Hematopoietic multipotent progenitor cell treated with erythropoietin and hydrocortisone succinate and interleukin-3 and kit ligand, for 15 days (in vitro differentiated cells): Measurements from ENCODE around the gene SLC6A3.
"Not testable (repeated sequence)": the region's sequence is repeated elsewhere in the genome, so short reads cannot be mapped to it uniquely, and the experiment has no call there.

Source experiments
- DNase-seq: peaks from one replicate; pipeline ENCODE4 v3.0.0-alpha.2; 2015; ENCODE audit warnings: low spot score

SLC6A3 gene

DNA sequence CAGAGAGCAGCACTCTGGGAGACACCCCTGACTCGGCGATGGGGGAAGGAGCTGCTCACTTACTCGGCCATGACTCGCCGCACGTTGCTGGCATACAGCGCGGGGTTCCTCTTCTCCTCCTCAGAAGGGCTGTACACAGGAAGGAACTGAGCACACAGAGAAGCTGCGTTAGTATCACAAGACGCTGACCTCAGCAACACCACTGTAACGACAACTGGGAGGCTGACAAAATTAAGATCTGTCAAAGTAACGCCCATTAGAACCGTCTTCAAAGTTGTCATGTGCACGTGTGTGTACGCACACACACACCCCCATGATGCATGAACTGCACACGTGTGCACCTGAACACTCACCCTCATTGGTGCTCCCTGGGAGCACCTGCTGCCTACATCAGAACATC, 32.1 kb upstream of the SLC6A3 start:
- DNase-seq: no peak

DNA sequence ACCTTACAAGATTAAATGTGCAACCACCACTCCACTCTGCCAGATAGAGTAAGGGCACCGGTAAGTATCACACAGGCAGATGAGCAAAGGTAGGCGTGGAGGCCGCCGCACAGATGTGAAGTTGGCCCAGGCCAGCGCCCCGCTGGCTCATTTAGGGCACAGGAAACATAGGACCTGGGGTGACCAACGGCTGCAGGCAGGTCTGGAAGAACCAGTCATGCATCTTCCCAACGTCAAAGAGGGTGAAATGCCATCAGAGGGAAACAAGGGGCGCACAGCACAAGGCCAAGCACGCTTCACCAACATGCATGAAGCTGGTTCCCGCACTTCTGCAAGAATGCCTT, 31.7 kb upstream of the SLC6A3 start:
- no peak for DNase-seq

DNA sequence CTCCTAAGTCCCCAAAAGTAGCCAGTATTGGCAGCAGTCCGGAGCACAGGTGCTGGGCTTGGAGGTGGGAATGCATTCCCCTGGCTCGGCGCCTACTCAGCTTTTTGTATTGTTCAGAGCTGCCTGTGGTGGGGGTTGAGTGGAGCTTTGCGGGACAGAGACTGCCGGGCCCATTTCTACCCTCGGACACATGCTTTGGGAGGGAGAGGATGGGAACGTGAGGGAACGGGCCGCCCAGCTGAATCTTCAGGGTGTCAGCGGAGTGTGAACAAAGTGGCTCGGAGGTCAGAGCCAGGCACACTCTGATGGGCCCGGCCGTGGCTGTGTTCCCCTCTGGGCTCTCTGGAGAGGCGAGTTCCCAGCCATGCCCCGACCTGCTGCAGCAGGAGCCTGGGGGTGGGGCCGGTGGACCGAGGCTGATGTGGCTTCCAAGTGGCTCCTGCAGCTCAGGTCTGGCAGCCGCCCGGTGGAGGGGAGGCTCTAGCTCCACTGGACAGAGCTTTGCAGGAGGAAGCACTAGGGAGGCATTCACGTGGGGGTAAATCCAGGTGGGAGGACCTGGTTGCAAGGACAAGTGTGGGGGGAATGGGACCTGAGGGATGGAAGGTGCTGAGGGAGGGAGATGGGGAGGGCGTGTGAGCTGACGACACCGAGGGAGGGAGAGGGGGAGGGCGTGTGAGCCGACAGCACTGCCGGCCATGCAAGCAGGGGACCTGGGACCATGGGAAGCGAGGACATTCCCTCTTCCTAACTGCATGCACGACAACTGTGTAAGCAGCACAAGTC, 31.1 kb upstream of the SLC6A3 start:
- DNase-seq: no peak

DNA sequence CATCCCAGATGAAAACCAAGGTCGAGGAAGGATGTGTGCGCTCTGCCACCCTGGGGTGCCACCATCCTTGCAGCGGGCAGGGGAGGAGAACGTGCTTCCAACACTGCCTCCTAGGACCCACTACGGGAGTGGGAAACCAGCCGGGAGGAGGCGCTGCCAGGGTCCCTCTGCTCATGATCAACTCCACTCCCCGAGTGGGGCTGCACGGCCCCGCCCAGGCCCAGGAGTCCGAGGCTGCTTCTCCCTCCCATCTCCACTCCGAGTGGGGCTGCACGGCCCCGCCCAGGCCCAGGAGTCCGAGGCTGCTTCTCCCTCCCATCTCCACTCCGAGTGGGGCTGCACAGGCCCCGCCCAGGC, 30.3 kb upstream of the SLC6A3 start:
- not testable (repeated sequence) for DNase-seq

DNA sequence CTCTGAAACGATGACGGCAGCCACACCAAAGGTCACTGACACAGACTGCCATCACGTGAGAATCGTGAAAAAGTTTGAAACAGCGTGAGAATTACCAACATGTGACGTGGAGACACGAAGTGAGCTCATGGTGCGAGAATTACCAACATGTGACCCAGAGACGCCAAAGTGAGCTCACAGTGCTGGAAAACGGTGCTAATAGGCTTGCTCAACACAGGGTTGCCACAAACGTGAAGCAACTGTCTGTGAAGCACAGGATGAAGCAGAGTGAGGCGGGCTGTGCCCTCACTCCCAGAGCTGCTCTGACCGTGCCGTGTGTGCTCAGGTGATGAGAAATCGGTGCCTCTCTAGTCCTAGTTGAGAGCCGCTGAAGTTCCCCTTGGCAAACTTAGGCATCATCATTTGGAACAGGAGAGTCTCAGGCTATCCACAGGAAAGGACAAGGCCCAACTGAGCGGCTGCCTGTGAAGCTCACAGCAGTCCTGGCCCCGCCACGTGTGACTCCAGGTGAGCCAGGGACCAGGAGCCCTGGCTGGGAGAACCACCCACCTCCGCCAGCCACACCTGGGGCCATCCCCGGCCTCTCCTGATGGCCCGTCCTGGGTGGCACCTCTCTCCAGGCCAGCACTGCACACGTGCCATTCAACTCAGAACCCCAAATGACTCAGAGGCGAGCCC, 29.8 kb upstream of the SLC6A3 start:
- DNase-seq: no peak

DNA sequence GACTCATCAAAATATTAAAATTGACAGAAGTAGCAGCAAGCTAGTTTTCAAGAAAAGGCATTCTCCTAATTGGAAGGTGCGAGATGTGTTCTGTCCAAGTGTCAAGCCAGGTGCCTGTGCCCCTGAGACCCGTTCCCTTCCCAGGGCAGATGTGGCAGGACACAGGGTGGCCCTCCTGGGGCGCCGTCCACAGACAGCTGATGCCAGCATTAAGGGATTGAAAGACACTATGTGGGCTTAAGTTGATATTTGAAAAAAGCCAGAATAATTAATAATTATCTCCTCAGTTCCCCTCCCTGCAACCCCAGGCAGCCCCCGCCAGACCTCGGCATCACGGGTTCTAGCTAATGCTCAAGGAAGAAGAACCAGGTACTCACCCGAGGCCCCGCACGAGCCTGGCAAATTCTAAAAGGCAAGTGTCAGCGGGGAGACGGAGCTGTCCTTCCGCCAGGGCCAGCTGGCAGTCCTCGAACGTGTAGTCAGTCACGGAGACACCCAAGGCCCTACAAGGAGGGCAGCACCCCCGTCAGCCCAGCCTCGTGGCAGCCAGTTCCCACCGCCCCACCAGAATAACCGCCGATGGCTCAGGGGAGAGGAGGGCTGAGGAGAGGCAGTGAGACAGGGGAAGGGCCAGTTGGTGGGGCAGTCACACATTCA, 29.1 kb upstream of the SLC6A3 start:
- DNase-seq: no peak

DNA sequence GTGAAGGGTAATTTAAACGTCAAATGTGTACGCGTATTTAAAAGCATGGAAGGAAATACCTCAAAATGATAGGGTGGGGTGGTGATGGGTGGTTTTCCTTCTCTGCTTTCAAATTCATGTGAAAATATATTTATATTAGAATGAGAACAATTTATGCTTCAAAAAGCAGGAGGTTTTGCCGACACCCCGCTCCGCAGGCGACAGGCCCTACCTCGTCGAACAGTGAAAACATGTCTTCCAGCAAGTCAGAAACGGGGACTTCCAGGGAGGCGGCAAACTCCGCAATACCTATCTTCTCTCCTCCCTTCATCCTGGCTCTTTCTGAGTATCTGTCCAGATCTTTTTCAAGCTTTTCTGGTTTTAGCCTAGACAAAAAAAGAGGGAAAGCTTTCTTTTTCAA, 28.5 kb upstream of the SLC6A3 start:
- no peak for DNase-seq

DNA sequence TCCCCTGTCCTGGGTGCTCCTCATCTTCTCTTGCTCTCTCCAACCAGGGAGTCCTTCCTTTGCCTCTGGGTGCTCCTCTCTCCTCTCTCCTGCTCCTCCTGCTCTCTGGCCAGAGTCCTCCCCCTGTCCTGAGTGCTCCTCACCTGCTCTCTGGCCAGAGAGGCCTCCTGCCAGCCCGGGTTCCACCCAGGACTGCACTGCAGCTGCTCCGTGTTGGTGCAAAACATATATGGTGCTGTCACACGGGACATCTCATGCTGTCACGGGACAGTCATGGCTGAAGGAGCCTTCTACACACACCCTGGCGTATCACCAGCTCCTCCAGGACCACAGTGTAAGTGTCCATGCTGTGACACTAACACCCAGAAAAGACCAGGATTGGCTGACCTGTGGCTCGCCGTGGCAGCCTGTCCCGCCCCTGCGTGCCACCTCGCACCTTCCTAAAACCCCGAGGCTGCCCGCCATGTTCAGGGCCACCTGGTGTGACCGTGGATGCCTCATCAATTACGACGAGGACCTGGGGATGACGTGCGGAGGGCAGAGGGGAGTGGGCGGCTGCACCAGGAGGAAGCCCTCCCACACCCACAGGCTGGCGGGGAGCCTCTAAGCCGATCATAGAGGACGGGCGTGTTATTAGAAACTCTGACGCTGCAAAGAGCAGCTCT, 27.9 kb upstream of the SLC6A3 start:
- DNase-seq: no peak

DNA sequence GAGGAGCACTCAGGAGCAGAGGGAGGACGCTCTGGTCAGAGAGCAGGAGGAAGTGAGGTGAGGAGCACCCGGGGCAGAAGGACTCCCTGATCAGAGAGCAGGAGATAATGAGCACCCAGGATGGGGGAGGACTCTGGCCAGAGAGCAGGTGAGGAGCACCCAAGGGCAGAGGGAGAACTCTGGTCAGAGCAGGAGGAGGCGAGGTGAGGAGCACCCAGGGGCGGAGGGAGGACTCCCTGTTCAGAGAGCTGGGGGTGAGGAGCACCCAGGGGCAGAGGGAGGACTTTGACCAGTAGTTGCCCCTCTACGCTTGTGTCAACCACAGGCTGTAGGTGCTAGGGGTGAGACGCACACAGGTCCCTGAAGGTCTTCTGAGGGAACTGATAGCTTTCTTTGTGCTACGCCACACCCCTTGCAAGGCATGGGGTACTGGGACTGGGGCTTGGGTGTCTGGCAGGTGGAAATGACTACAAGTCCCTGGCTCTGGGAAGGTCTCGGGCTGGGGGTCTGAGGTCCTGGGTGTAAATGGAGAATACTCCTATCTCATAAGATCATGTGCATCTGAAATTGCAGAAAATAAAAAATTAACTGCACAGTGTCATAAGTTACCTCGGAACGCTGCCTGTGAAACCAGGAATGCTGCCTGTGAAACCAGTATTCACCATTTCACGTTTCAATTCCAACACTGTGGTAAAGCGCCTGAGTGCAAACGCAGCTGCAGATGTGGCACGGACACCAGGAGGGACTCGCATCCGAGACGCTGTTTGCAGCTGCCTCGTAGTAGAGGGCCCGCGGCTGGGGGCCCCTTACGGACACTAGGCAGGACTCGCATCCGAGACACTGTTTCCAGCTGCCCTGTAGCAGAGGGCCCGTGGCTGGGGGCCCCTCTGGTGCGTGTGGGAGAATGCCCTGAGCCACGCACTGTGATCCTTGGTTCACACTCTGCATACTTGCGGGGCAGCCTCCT, 27.0 kb upstream of the SLC6A3 start:
- DNase-seq: no peak

DNA sequence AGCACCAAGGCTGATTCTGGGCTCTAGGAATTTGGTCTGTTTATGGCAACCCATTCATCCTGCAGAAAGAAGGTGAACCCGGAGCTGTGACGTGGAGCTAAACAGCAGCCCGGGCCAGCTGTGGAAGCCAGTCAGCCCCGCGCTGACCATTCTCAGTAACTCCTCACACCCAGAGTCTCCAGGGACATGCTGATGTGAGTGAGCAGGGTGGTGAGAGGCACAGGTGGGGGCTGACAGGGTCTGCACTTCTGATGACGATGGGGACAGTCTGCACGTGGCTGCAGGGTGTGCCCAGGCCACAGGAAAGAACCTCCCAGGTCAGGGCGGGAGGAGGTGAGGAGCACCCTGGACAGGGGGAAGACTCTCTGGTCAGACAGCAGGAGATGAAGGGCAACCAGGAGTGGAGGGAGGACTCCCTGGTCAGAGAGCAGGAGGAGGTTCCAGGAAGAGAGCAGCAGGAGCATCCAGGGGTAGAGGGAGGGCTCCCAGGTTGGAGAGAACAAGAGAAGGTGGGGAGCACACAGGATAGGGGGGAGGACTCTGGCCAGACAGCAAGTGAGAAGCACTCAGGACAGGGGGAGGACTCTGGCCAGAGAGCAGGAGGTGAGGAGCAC, 26.1 kb upstream of the SLC6A3 start:
- no peak for DNase-seq

DNA sequence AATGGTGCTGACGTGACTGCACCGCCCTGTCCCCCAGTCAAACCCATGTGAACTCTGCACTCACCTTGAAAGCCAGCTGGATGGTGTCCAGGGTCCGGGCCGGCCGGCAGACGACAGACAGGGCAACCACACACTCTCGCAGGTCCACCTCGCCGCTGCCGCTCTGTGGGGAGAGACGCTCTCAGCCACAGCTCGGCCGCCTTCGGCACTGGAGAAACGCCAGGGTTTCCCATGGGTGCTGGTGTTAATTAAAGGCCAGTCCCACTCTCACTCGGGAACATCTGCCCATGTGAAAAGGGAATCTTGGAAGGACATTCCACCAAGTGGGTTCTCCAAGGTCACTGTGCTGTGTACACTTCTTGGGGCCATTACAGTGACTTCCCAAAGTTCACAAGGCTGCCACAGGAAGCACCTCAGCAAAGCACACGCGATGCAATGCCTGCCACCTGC, 25.5 kb upstream of the SLC6A3 start:
- no peak for DNase-seq

DNA sequence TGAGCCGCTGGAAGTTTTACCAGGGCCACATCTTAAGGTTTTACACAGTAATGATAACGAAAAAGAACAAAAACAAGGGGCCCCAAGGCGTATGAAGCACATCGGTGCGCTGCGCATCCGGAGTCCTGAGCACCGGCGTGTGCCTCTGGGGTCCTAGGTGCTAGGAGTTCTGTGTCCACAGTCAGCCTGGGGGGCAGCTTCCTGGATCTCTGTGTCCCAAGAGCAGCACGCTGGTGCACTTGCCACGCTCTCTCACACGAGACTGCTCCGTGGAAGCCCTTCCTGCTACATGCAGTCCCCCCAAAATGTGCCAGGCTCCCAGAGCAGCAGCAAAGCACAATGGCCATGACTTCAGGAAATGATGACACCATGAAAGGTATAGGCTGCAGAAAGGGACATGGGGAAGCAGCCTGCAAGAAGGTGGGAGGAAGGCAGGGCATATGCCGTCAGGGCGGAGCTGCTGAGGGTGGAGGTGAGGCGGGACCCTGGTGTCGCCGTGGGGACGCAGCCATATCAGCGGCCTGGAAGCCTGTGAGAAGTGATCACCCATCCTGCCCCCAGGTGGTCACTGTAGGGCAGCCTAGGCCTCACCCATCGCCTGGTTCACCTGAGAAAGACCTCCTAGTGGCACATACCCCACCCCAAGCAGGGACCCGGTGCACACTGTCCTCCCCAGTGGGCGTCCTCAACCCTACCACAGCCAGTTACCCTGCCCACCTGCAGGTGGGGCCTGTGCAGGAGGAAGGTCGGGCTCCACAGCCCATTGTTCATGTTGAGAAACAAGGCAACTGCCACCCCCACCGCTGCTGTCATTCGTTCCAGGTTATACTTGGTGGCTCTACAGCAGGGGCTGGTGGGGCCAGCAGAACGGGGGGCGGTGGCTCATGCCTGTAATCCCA, 23.6 kb upstream of the SLC6A3 start:
- no peak for DNase-seq

DNA sequence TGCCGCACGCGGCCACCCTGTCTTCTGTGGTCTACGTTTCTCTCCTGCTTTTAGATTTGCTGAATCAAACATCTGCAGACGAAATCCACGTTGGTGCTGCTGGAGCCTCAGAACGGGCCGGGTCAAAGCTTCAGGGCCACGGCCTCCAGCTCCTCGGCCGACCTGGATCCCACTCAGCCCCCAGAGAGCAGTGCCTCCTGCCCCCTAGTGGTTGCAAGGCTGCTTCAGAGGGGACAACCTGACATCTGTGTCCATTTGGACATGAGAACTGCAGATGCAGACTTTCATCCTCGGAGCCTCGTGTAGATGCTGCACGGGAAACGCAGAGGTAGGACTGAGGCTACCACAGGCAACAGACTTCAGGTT, 23.0 kb upstream of the SLC6A3 start:
- DNase-seq: peak; percentile 4

DNA sequence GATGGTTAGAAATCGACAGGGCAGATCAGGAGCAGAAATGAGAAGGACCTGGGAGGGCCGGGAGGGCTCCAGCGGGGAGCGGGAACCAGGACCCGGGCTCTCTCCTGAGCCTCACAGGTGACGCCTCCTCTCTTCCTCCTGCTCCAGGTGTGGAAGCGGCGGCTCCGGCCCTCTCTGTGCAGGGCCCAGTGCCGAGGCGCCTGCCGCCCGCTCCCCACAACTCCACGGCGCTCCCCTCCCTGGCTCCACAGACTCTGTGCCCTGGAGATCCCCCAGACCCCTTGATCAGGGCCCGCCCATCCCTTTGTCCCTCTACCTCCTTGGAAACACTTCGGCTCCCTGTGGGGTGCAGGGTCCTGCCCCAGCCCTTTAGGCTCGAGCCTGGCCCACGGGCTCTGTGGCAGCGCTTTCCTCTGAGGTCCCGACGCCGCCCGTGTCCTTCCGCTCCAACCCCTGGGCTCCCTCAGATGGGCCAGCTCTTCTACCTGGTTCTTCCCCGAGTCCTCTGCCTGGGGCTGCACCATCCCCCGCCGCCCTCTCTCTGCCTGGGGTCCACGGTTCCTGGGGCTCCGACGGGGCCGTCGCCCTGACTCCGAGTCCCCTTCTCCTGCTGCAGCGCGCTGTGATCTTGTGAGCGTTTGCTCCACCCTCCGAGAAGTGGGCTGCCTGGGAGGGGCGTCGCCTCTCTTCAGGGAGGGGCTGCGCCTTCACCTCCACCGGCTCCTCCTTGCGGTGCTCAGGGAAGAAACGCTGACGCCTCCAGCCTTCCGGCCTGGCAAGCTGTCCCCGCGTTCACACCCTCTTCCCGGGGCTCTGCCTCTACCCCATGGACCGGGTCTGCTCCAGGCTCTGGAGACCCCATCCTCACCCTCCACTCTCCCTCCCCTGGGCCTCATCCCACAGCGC, 22.4 kb upstream of the SLC6A3 start:
- no peak for DNase-seq

DNA sequence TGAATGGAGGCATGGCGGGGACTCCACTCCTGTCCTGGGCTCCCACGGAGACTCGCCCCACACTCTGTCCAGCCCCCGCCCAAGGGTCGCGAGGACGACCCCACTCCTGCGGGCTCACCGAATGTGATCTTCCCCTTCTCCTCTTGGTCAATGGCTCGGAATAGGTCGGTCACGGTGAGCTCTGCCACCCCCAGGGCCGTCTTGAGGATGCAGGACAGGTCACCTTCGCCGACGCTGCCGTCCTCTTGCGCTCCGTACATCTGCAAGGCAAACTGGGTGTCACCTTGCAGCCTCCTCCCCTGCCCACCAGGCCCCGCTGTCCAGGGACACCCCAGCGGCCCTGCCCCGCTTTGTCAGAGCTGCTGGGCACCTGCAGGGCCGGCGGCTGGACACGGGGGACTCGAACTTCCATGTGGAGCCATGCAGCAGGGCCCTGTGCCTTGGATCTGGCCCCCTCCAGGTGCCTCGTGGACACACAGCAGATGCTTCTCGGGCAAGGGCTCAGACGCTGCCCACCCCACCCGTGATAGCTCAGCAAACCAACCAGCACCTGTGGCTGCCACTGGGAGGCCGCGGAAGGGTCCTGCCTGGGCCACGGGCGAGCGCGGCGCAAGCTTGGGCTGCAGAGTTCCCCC, 21.5 kb upstream of the SLC6A3 start:
- no peak for DNase-seq

DNA sequence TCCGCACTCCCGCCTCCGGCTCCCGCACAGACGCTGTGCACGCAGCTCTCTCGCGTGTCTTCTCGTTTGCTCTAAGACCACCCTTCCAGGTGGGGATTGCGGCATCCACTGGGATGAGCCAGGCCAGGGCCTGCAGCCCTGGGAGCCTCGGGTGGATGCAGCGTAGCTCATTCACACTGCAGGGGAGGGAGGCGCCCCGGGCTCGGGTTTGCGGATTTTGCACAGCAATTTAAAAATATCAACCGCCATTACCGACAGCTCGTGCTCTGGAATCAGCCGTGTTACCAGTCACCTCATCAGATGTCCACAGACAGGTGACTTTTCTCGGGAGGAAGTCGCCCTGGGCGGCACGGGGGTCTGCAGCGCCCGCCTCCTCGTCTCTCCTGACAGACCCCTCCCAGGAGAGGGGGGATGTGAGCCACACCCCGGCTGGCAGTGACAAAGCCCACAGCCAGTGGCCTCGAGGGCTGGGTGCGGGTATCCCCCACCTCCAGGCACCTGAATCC, 20.8 kb upstream of the SLC6A3 start:
- no peak for DNase-seq

DNA sequence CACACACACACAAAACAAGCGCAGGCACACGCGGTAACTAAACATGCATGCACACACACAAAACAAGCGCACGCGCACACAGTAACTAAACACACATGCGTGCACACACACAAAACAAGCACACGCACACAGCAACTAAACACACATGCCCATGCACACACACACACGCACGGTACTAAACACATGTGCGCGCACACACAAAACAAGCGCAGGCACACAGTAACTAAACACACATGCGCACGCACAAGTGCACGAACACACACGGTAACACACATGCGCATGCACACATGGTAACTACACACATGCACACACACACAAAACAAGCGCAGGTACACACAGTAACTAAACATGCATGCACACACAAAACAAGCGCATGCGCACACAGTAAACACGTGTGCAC, 19.9 kb upstream of the SLC6A3 start:
- no peak for DNase-seq

DNA sequence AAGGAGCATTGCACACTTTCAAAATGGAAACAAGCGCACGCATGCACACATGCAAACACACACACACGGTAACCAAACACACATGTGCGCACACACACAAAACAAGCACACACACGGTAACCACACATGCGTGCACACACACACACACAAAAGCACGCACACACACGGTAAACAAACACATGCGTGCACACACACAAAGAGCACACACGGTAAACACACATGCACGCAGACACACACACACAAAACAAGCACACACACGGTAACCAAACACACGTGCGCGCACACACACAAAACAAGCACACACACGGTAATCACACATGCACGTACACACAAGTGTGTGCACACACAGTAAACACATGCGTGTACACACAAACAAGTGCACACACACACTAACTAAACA, 19.3 kb upstream of the SLC6A3 start:
- DNase-seq: no peak

DNA sequence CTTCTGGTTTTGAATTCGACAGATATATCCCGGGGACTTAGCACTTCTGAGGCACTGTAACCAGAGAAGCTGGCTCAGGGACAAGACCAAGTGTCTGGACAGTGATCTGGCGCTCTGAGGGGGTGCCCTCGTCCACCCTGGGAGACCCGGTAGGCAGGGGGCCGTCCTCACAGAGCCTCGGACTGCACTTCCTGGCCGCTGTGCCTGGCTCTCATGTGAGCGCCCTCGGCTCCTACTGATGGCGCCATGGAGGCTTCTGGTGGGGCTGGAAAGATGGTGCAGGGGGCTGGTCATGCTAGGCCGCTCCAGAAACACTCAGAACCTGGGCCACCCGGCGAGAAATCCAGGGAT, 18.8 kb upstream of the SLC6A3 start:
- no peak for DNase-seq
